ENCODE data around the gene DCAF15.

- no peak for TF ChIP-seq EZH2phosphoT487 (IDR thresholded peaks at IDR 0.05; ENCODE audit: insufficient read depth, low read depth)
- no peak for TF ChIP-seq EZH2 (IDR thresholded peaks at IDR 0.05; ENCODE audit: insufficient read depth, poor library complexity, severe bottlenecking)
Observed at GRCh38 chr19:13962699-13963602, 10.6 kb downstream of the DCAF15 start.

Measured in GM23248 (cell line).